DOHH2 (cell line): ENCODE measurements around the gene ZDHHC12.

ENCODE experiments used
- CTCF ChIP-seq: fragments of 200-600 bp; sonication (generic); IDR thresholded peaks from one replicate; pipeline ENCODE4 v1.5.1; 2014; ENCODE audit warnings: antibody characterized with exemption, mild to moderate bottlenecking, low read depth, low read length; ENCODE audit not compliant: poor library complexity, severe bottlenecking
- EZH2phosphoT487 ChIP-seq: fragments of 200-600 bp; sonication (generic); IDR thresholded peaks from 2 replicates; pipeline ENCODE4 v1.6.1; 2017; ENCODE audit warnings: borderline replicate concordance, mild to moderate bottlenecking, antibody characterized with exemption, low read length, moderate library complexity, mixed read lengths

- TF ChIP-seq CTCF: no peak
- TF ChIP-seq EZH2phosphoT487: no peak
Observed at GRCh38 chr9:128771745-128772519, 48.0 kb upstream of the ZDHHC12 start, which contains the start of gene ZER1.
